GM23248 (cell line): ENCODE measurements around the gene PIP4K2C.
A peak's percentile ranks its signal among the peaks of the same experiment; 100 is the strongest.

Experiments
- EZH2 ChIP-seq: fragments of 200-600 bp; sonication (generic); IDR thresholded peaks from 2 replicates; pipeline ENCODE4 v1.6.1; 2018; ENCODE audit warnings: antibody characterized with exemption, mild to moderate bottlenecking; ENCODE audit not compliant: insufficient read depth, poor library complexity, severe bottlenecking
- EZH2phosphoT487 ChIP-seq: fragments of 200-600 bp; sonication (generic); IDR thresholded peaks from 2 replicates; pipeline ENCODE4 v1.6.1; 2018; ENCODE audit warnings: antibody characterized with exemption, moderate library complexity, mild to moderate bottlenecking, low read depth; ENCODE audit not compliant: insufficient read depth

GRCh38 chr12:57632073-57632957 is 41.3 kb downstream of the PIP4K2C start:
- TF ChIP-seq EZH2phosphoT487 (no peak), EZH2 (peak; percentile 55)
